ENCODE data around the gene SULT1A1.

SULT1A1 gene

DNA sequence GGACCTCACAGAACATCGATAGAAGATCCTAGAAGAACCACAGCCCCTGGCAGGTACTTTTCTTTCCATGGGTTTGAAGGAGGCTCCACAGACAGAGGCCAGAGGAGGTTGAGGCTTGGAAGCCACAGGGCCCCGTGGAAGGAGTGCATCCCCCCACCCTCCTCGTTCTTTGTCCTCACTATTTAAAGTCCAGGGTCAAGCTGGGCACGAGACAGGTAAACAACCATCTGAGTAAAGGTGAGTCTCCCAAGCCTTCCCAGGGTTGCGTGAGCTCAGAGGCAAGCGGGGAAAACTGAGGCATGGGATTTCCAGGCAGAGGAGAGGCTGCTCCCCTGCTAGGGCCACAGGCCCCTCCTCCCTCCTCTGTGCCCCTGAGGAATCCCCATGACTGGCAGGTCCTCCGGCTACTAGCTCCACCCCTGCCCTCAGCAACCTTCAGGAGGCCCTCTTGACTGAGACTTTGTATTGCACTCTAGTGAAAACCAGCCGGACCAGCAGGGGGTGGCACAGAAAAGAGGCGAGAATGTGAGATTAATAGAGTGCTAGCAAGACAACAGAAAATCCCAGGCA is 12.1 kb downstream of the SULT1A1 start:
- TF ChIP-seq GATA3 (IDR thresholded peaks at IDR 0.05; ENCODE audit: low read depth, low read length) (no peak), GATA2 (IDR thresholded peaks at IDR 0.05; ENCODE audit: low read depth, low read length) (no peak)

DNA sequence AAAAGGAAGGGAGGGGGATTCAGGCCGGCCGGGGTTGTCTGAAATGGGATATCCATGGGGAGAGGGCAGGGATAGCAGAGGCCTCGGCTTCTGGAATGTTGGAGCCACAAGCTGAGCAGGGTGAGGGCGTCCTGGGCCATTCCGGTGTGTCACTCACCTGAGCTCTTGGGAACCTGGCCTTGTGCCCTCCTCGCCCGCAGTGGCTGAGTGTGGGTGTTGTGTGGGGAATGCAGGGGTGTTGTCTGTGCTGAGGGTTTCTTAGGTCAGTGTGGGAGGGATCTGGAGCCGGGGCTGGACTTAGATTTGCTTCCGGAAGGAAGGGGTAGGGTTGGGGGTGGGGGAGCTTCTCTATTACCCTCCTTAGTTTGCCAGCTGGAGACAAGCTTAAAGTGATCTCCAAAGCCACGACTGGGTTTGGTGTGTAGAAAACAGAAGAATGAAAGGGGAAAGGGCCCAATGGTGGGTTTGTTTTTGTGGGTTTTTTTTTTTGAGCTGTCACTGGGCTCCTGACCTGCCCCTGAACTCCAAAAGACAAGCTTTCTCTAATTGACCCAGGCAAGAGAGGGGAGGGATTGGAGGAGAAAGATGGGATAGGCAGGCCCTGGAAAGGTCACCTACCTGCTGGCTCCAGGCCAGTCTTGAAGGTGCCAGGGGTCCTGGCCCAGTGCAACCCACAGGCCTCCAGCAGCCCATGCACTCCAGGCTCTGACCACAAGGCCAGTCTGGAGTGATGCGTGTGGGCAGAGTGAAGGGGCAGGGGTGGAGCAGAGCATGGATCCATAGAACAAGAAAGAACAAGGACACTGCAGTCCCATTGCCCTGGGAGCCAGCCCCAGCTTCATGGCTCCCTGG is 12.8 kb downstream of the SULT1A1 start, which contains the start of gene SULT1A2:
Gene SULT1A2, minus strand, starts transcription at position 211 of the 852 bp plus-strand sequence. CDS start 1,120 bp downstream, outside the sequence.
- TF ChIP-seq GATA2 (IDR thresholded peaks at IDR 0.05; ENCODE audit: low read depth, low read length), result no peak
- TF ChIP-seq GATA3 (IDR thresholded peaks at IDR 0.05; ENCODE audit: low read depth, low read length), result no peak

DNA sequence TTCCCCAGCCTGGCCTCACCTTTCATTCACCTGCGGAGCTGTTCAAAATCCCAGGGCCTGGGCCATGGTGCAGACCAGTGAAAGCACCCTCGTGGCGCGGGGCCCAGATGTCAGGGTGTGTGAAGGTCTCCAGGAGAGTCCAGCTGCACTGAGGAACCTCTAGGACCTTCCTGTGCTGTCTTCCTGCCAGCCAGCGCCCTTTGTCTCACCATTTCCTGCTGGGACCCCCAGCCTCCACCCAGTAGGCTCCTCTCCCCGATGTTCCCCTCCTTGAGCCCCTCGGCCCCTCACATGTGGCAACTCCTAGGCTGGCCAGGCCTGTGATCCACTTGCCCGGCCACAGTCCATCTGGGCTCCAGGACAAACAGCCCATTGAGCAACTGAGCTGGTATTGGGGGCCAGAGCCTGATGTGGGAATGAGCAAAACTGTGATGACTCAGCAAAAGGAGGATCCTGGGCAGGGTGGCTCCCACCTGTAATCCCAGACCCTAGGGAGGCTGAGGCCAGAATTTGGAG is 13.7 kb downstream of the SULT1A1 start:
- TF ChIP-seq GATA3 (IDR thresholded peaks at IDR 0.05; ENCODE audit: low read depth, low read length), result no peak

DNA sequence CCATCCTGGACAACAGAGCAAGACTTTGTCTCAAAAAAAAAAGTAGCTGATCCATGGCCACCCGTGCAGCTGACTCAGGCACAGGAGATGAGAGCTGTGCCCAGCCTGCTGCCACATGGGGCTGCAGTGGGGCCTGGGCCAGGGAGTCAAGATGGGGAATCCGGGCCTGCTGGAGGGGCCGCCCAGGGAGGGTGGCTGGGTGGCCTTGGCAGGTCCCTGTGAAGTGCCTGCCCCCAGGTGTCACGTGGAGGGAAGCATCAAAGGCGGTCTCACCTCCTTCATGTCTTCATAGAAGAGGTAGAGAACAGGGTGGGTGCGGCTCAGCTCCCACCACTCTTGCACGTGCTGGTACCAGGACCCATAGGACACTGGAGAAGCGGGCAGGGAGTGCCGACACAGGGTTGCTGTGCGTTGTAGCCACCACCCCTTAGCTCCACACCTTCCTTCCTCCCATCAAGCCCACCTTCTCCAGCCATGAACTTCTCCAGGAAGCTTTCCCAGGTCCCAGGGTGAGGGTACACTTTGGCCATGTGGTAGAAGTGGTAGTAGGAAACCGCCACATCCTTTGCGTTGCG is 16.8 kb downstream of the SULT1A1 start:
- TF ChIP-seq GATA2 (IDR thresholded peaks at IDR 0.05; ENCODE audit: low read depth, low read length) (no peak), GATA3 (IDR thresholded peaks at IDR 0.05; ENCODE audit: low read depth, low read length) (no peak)

DNA sequence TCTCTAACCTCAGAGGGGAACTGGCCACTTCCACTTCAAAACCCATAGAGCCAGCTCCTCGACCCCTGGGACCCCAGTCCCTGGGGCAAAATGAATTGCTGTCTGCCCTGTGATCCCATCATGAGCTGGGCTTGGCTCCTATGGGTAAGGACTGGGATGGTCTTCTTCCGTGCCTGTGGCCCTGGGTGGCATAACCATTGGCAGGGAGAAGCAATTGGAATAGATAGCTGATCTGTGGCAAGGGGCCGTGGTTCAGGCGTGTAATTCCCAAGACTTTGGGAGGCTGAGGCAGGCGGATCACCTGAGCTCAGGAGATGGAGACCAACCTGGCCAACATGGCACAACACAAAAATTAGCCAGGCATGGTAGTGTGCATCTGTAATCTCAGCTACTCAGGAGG is 17.3 kb downstream of the SULT1A1 start:
- TF ChIP-seq GATA3 (IDR thresholded peaks at IDR 0.05; ENCODE audit: low read depth, low read length) (no peak), GATA2 (IDR thresholded peaks at IDR 0.05; ENCODE audit: low read depth, low read length) (no peak)

DNA sequence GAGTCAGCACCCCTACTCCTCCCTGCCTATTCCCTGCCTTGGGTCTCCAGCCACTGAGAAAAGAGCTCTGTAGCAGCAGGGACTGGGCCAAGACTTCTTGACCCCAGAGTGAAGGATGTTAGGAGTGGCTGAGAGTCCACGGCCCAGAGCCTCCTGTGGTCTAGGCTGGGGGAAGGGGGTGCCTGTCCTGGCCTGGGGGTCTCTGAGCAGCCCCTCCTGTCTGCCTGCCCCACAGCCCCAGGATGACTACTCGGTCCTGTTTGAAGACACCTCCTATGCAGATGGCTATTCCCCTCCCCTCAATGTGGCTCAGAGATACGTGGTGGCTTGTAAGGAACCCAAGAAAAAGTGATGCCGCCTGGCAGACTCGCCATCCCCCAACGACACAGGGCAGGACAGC is 18.5 kb downstream of the SULT1A1 start:
- TF ChIP-seq GATA3 (IDR thresholded peaks at IDR 0.05; ENCODE audit: low read depth, low read length) (no peak), GATA2 (IDR thresholded peaks at IDR 0.05; ENCODE audit: low read depth, low read length) (no peak)

DNA sequence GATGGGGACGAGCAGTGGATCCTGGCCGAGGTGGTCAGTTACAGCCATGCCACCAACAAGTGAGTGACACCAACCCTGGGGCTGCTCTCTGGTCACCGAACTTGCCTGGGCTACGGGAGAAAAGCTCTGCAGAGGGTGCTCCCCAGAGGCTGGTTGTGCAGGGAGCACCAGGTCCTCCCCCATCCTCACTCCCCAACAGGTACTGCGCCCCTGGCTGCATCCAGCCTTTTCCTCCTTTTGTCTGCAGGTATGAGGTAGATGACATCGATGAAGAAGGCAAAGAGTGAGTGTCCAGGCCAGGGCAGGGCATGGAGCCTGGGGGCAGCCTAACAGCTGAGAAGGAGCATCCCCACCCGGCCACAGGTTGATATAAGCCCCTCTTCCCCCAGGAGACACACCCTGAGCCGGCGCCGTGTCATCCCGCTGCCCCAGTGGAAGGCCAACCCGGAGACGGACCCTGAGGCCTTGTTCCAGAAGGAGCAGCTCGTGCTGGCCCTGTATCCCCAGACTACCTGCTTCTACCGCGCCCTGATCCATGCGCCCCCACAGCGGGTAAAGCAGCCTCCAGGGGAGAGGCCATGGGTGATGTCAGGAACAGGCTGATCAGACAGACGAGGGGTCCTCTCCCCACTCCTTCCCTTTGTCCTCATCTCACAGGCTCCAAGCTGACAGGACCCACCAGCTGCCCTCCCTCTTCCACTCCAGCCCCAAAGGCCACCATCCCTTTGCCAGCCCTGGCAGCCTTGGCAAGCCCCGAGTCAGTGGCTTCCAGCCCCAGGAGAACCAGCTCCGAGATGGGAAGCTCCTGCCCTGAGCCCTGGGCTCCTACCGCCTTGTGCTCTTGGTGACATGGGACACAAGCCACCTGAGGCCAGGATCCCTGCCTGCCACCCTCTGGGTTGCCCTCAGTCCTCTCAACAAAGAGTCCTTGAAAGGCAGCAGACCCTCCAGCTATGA is 19.2 kb downstream of the SULT1A1 start:
- no peak for TF ChIP-seq GATA3 (IDR thresholded peaks at IDR 0.05; ENCODE audit: low read depth, low read length)
- TF ChIP-seq GATA2 (IDR thresholded peaks at IDR 0.05; ENCODE audit: low read depth, low read length), result no peak

DNA sequence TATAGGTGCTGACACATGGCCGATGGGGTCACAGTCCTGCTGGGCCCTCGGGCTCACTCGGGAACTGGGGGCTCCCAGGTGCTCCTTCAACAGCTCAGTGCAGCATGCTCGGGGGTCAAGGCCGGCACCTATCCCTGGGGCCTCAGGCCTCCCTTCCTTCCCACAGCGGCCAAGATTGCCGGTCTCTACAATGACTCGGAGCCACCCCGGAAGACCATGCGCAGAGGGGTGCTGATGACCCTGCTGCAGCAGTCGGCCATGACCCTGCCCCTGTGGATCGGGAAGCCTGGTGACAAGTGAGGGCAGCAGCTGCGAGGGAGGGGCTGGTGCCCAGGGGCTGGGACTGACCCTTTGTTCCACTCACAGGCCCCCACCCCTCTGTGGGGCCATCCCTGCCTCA is 19.9 kb downstream of the SULT1A1 start:
- TF ChIP-seq GATA3 (IDR thresholded peaks at IDR 0.05; ENCODE audit: low read depth, low read length), result no peak

DNA sequence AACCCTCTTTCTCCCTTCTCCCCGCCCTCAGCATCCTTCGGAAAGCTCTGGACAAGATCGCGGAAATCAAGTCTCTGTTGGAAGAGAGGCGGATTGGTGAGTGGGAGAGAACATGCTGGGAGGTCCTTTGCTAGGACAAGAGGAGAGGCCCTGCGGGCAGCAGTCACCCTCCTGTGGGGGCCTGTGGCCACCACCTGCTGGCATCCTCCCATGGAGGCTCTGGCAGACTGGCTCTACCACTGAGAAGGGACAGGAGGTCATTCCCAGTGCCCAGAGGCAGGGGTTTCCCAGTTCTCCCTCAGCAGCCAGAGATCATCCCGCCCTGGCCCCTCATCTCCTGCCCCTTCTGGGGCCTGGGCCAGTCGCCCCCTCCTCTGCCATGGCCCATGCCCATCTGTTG is 20.8 kb downstream of the SULT1A1 start:
- TF ChIP-seq GATA2 (IDR thresholded peaks at IDR 0.05; ENCODE audit: low read depth, low read length) (no peak), GATA3 (IDR thresholded peaks at IDR 0.05; ENCODE audit: low read depth, low read length) (no peak)

DNA sequence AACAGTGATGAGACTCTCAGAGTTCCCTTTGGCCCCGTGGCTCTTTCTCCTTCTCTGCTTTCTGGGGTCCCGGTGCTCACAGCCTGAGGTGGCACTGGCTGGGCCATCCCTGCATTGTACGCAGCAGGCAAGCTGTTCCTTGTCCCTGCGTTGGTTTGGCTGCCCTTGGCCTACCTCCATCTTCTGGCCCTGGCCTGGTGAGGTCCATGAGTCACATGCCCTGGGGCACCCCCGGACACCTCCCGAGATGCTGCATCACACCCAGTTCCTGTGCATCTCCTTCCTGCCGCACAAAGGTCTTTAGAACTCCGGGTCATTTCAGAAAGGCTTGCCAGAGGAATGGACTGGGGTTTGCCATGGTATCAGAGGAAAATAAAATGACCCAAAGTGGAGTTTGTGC is 22.5 kb downstream of the SULT1A1 start:
- TF ChIP-seq GATA2 (IDR thresholded peaks at IDR 0.05; ENCODE audit: low read depth, low read length) (no peak), GATA3 (IDR thresholded peaks at IDR 0.05; ENCODE audit: low read depth, low read length) (no peak)

DNA sequence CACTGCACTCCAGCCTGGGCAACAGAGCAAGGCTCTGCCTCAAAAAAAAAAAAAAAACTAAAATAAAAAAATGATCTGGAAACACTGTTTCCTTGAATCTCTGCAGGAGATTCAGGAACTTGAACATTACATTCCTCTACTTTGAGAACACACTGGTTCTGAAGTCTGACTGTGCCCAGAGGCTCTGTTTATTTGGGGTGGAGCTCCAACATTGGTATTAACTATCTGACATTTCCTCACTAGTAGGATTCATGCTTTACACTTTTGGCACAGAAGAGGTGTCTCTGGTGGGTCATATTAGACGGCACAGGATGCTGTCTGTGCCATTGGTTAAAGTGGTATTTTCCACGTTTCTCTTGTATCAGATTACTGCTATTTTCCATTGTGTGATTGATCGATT is 23.4 kb downstream of the SULT1A1 start:
- TF ChIP-seq GATA3 (IDR thresholded peaks at IDR 0.05; ENCODE audit: low read depth, low read length), result no peak
- TF ChIP-seq GATA2 (IDR thresholded peaks at IDR 0.05; ENCODE audit: low read depth, low read length), result no peak

DNA sequence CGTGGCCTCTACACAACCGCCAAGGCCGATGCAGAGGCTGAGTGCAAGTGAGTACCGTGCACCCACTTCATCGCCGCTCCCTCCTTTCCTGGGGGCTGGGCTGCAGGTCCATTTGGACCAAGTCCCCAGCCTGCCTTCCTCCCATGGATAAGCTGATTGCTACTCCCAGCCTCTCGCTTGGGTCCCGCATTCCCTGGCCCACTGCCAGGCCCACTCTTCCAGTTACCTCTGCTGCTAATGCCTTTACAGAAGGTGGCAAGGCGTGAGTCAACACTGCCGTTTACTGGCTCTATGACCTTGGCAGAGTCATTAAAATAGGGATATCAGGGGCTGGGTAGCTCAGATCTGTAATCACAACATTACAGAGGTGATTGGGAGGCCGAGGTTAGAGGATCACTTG is 24.2 kb downstream of the SULT1A1 start:
- TF ChIP-seq GATA3 (IDR thresholded peaks at IDR 0.05; ENCODE audit: low read depth, low read length) (no peak), GATA2 (IDR thresholded peaks at IDR 0.05; ENCODE audit: low read depth, low read length) (no peak)

DNA sequence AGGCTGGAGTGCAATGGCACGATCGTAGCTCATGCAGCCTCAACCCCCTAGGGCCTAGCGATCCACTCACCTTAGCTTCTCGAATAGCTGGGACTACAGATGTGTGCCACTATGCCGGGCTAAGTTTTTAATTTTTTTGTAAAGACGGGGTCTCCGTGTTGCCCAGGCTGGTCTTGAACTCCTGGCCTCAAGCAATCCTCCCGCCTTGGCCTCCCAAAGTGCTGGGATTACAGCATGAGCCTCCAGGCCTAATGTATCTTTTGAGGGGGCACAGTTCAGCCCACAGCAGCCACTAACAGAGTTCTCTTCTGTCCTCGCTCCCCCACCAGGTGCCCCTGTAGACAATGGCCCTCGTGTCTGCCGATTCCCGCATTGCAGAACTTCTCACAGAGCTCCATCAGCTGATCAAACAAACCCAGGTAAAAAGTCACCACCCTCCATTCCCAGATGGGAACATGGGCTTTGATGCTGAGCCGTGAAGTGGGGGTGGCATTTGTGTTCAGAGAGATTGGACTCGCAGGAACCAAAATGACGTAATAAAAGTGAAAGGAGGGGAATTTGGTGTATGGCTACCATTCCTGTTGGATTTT is 29.0 kb downstream of the SULT1A1 start:
- TF ChIP-seq GATA3 (IDR thresholded peaks at IDR 0.05; ENCODE audit: low read depth, low read length) (no peak), GATA2 (IDR thresholded peaks at IDR 0.05; ENCODE audit: low read depth, low read length) (no peak)

All from SH-SY5Y (cell line).